Mucosa of descending colon (tissue), 3 donors: ENCODE results near the gene TTC1. TPM values are rescaled to one million over a fixed set of nuclear protein-coding genes. Genes with fewer than 3 reads are reported as not detected.
A peak's percentile ranks its signal among the peaks of the same experiment; 100 is the strongest.

Experiments
- ATAC-seq: fragments of 200-7000 bp; cut with Tn5 transposase; one replicate; pipeline ENCODE4 v1.9.1; 2020; ENCODE audit warnings: mild to moderate bottlenecking, moderate library complexity
- DNase-seq, 3 donors: peaks; one replicate each; pipeline ENCODE4 v3.0.0-alpha.2; 2020
- H3K36me3 ChIP-seq: fragments of 200-600 bp; one replicate; pipeline ENCODE4 v1.8.0; 2021; ENCODE audit warnings: low read depth, mild to moderate bottlenecking
- H3K4me1 ChIP-seq: fragments of 200-600 bp; one replicate; pipeline ENCODE4 v1.8.0; 2021; ENCODE audit warnings: low read depth, mild to moderate bottlenecking
- H3K4me3 ChIP-seq: fragments of 200-600 bp; one replicate; pipeline ENCODE4 v1.8.0; 2021; ENCODE audit warnings: mild to moderate bottlenecking
- H3K9me3 ChIP-seq: fragments of 200-600 bp; one replicate; pipeline ENCODE4 v1.8.0; 2021; ENCODE audit warnings: mild to moderate bottlenecking
- CTCF ChIP-seq: fragments of 200-600 bp; IDR thresholded peaks from one replicate; pipeline ENCODE4 v1.8.0; 2022; ENCODE audit warnings: antibody characterized with exemption, mild to moderate bottlenecking
- intact Hi-C, 2 donors: fragments of 100-400 bp; cut with DNase I in 1 of 2; cut with micrococcal nuclease in 1 of 2; formaldehyde crosslinking; loops; one replicate each; pipeline versions ENCODE4 v1.11.0 to v1.11.1; 2022; cut with DNase I, micrococcal nuclease
- total RNA-seq, 3 donors: library from RNA; stranded (reverse); fragmentation: NEBNext Ultra II Directional in 2 of 3; extraction: Animal tissue kit (Norgen Biotek cat#: 25700) in 2 of 3; gene quantifications; one replicate each; pipeline versions ENCODE4 v1.2.1 to v1.2.4, GENCODE V29; 2021 to 2023
- donor health status: DM: no; HTN: no; CAD: no; lungs with moderate emphysema.
- donor health status: DM: no; HTN: no; CAD: no.
- donor health status: DM: no; HTN: yes; CAD: no.

The TTC1 gene
- total RNA-seq, 3 donors from 2014 or later, result 42.6 to 54.7 (median 46.6) TPM

DNA sequence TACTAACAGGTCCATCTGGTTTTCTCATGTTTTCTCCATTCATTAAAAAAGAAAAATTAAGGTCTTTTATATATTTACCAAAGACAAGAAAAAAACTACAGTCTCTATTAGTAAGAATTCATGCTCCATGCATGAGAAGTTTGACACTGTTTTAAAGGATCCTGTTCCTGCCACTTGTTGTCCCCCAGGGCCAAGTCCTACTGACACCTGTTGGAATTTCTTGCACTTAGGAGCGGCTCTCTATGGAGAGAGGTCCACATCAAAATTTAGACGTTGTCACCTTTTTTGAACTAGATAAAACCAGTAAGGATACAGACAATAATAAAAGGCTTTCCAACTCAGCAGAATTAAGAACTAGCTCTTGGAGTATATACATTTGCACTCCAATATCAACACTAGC, 68.1 kb downstream of the TTC1 start:
- ATAC-seq (no peak), DNase-seq (no peak)
- H3K4me1 ChIP-seq, result peaks cover 16% of the 10 kb centered on the region
- no peaks in the 10 kb centered on the region for H3K36me3 ChIP-seq
- intact Hi-C loops, result no loop called here
- no peak overlapping the region for H3K4me3 ChIP-seq
- H3K9me3 ChIP-seq, result no peaks in the 10 kb centered on the region
- no peak for TF ChIP-seq CTCF

DNA sequence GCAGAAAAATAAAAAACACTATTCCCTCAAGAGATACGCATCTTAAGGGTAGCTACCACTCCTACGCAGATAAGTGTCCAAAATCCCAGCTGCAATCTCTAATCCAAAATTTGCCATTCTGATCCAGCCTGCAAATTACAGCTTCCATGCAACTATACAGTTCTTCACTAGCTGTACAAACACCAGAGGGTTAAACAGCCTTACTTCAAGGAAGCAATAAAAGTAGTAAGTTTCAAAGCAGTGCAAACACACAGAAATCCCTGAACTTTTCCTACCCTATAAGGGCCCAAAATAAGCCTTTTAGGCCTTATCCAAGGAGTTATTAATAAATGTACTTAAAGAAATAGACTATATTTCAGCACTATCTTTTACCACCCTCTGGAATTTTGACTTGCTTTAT, 70.8 kb downstream of the TTC1 start:
- peak; percentile 83 for ATAC-seq
- no peak for TF ChIP-seq CTCF

GRCh38 chr5:160081495-160081894, 72.6 kb downstream of the TTC1 start:
- DNase-seq, result no peak
- intact Hi-C loops, result no loop called here
- Histone ChIP-seq H3K4me1 (peaks cover 13% of the 10 kb centered on the region), H3K4me3 (no peak overlapping the region), H3K36me3 (no peaks in the 10 kb centered on the region), H3K9me3 (no peaks in the 10 kb centered on the region)
- TF ChIP-seq CTCF, result no peak
- ATAC-seq, result no peak

More for the DNA sequence above, 70.8 kb downstream of the TTC1 start:
- no peaks in the 10 kb centered on the region for H3K36me3 ChIP-seq
- H3K4me1 ChIP-seq, result peaks cover 13% of the 10 kb centered on the region
- DNase-seq, result no peak
- intact Hi-C loops, result no loop called here
- H3K9me3 ChIP-seq, result no peaks in the 10 kb centered on the region
- H3K4me3 ChIP-seq, result no peak overlapping the region

- intact Hi-C loops, result no loop called here
- H3K4me1 ChIP-seq, result peaks cover 19% of the 10 kb centered on the region
- no peak for ATAC-seq
- no peak for DNase-seq
- no peaks in the 10 kb centered on the region for H3K36me3 ChIP-seq
- no peak for TF ChIP-seq CTCF
- no peak overlapping the region for H3K4me3 ChIP-seq
- no peaks in the 10 kb centered on the region for H3K9me3 ChIP-seq
These were observed 73.9 kb downstream of the TTC1 start for GRCh38 chr5:160082614-160083500.

GRCh38 chr5:160083501-160083900, 74.6 kb downstream of the TTC1 start:
- ATAC-seq (no peak), DNase-seq (no peak)
- TF ChIP-seq CTCF, result no peak
- Histone ChIP-seq H3K9me3 (no peaks in the 10 kb centered on the region), H3K4me3 (no peak overlapping the region), H3K36me3 (no peaks in the 10 kb centered on the region), H3K4me1 (peaks cover 22% of the 10 kb centered on the region)
- intact Hi-C loops, result no loop called here
